GM19452 (cell line): ENCODE measurements around the gene MAN1A1.

Source experiments
- ATAC-seq: cut with Tn5 transposase; IDR thresholded peaks from one replicate; pipeline ENCODE4 v1.9.1; 2021; ENCODE audit not compliant: unreplicated experiment

Gene MAN1A1

DNA sequence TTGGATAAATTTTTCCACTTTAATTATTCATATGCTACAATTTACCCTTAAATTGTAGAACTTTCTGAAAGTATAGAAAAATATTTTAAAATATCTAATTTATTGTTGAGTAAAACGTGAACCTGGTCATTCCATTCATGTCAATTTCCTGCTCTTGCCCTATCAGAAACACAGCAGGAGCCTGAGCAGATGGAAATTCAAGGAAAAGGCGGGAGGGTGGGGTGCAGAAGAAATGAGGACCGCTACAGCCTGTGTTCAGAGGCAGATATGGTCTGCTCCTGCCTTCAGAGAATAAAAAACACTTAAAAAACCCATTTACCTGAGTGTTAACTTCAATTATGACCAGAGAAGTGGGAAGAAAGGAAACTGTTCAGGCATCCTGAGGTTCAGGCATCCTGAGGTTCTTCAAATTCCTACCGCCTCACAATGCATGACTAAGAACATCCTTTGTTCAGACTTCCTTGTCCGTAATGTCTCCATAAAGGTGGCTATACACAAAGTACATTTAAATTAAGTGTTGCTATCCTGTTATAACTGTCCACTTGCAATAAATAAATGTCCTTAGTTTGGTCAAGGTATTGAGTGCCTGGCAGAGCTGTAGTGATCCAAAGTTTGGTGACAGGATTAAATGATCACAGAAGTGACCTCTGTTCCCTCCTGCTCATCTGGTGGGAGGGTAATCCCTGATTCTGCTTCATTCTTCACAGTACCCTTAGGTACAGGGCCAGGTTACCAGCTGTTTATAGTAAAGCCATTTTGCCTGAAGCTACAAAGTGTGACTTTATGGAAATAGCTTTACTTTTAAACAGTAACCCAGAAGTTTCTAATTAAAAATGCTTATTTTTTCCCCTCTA is 109.1 kb downstream of the MAN1A1 start:
- ATAC-seq, result no peak

DNA sequence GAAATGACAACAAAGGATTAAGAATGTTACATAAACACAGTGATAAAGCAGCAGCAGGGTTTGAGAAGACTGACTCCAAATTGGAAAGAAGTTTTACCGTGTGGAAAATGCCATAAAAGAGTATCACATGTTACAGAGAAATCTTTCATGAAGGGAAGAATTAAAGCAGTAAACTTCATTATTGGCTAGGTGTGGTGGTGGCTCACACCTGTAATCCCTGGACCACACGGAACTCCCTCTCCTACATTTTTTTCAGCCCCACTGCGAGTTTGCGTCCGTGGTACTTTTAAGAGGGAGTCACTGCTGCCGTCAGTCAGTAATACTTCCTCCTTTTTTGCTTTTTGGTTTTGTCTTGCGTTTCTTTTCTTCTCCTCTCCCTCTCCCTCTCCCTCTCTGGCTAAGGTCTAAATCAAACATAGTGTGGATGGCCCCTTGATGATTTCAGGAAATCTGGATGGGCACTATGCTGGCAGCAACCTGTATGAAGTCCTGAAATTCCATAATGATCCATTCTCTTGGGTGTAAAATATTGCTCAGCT is 112.3 kb downstream of the MAN1A1 start:
- ATAC-seq, result no peak

DNA sequence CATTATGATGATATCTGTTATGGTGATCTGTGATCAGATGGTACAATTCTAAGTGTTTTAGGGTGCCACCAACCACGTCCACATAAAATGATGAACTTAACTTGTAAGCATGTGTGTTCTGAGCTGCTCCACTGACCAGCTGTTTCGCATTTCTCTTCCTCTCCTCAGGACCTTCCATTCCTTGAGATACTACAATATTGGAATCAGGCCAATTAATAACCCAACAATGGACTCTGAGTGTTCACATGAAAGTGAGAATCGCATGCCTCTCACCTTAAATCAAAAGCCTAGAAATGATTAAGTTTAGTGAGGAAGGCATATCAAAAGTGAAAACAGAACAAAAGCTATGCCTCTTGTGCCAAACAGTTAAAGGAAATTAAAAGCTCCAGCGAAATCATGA is 114.6 kb downstream of the MAN1A1 start:
- no peak for ATAC-seq

DNA sequence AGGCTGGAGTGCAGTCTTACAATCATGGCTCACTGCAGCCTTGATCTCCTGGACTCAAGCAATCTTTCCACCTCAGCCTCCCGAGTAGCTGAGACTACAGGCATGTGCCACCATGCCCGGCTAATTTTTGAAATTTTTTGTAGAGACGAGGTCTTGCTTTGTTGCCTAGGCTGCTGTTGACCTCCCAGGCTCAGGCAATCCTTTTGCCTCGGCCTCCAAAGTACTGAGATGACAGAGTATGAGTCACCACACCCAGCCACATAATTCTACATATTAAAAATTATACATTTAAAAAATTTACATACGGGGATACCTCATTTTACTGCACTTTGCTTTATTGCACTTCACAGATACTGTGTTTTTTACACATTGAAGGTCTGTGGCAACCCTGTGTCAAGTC is 115.1 kb downstream of the MAN1A1 start:
- no peak for ATAC-seq

DNA sequence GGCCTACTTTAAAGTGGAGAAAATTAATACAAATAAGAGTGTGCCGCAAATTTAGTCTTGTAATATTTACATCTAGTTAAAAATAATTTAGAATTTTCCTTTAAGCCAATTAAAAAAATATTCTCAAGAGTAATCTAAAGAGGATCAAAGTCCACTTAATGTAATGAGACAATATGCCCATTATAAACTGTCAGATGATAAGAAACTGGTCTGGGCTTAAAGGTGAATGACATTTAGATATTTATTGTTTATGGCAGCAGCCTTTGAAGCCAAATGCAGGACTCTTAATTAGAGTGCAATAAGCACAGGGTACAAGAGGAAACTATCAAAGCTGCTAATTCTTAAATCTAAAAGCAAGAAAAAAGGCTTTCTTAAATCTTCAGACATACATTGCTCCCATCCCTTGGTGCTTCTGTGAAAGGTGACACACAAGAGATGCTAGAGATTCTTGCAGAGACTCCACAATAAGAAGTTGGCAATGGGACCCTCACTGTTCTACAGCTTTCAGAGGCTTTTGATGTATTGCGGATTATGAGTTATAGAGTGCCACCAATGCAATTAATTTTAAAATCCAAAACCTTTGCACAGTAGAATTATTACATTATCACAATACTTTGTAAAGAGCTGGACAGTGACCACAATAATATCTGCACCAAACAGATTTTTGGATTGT is 116.1 kb downstream of the MAN1A1 start:
- no peak for ATAC-seq

DNA sequence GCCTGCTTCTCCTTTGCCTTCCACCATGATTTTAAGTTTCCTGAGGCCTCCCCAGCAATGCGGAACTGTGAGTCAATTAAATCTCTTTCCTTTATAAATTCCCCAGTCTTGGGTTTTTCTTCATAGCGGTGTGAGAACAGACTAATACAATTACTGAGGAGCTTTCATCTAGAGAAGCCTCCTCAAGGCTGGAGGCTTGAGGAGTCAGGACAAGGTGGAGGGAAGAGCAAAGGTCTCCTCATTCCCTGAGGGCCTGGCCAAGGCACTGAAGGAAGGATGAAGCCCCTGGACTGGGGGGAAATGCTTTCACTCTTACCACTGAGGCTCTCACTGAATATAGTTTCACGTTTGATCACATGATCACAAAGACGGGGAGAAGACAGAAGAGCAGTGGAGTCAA is 118.2 kb downstream of the MAN1A1 start:
- ATAC-seq, result no peak

DNA sequence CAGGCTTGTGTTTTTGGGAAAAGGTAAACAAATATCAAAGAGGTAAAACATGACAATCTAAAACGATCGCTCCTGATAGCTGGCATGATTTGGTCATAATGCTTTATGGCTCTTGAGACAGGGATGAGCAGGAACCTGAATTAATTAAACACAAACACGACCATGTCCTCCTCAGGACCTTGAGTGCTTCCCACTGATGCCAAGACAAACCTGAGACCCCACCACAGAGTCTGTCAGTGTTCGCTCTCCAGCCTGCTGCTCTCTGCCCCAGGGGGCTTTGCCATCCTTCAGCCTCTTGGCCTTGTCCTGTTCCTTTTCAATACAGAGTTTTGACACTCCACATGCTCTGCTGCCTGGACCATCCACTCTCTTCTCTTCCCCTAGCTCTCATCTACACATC is 119.4 kb downstream of the MAN1A1 start:
- no peak for ATAC-seq

DNA sequence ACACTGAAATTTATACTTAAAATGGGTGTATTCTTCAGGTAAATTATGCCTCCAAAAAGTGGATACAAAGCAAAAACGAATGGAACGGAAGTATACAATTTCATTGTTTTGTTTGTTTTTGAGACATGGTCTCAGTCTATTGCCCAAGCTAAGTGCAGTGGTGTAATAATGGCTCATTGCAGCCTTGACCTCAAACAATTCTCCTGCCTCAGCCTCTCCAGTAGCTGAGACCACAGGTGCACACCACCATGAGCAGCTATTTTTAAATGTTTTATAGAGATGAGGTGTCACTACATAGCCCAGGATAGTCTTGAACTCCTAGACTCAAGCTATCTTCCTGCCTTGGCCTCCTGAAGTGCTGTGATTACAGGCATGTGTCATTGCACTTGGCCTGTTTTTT is 122.2 kb downstream of the MAN1A1 start:
- ATAC-seq, result no peak

DNA sequence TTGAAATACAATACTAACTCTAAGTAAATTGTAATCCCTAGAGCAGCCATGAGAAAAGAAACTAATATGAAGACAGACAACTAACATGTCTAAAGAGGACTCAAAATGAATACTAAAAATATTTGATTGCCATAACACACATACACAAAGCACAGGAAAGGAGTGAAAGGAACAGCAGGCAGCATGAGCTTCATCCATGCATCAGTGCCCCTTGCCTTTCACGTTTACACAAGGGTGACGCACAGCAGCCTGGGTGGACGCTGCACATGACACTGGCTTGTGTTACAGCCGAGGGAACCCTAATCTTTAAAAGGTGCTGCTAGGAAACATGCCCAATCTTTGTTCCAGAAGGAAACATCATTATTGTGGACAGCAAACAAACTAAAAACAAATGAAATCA is 123.5 kb downstream of the MAN1A1 start:
- no peak for ATAC-seq

DNA sequence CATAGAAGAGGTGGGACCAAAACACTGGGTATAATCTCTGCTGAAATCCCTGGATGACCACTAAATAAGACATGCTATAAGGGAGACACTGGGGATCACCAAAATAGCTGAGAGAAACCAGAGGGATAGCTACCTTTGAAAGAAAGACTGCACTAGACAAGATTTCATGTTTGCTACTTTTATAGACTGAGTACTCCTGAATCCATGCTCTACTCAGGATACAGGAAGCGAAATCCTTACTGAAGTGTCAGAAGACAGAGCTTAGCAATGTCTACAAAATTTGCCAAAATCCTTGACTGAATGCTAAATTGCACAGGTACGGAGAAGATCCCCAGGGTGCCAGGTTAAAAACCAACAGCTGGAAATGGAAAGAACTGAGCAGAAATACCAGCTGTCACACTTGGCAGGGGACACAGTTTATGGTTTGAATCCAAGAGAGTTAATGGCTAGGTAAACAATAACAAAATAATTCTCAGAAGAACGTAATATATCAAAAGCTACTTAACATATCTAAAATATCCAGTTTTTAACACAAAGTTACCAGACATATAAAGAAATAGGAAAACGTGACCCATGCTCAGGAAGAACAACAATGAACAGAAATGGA is 125.4 kb downstream of the MAN1A1 start:
- no peak for ATAC-seq

DNA sequence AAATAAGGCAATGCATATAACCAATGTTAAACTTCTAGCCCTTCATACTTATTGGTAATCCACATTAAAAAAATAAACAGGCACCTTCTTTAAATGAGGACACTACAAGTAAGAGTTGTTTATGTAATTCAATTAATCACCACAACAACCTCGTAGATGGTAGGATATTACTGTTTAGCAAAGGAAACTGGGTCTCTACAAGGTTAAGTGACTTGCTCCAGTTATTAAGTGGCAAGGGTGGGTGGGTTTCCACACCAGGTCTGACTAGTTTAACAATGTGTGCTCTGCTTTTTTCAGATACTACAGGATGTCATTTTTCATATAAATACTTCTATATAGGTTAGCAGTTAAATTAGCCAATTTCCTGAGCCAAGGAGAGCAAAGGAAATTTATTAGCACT is 129.1 kb downstream of the MAN1A1 start:
- ATAC-seq, result no peak

DNA sequence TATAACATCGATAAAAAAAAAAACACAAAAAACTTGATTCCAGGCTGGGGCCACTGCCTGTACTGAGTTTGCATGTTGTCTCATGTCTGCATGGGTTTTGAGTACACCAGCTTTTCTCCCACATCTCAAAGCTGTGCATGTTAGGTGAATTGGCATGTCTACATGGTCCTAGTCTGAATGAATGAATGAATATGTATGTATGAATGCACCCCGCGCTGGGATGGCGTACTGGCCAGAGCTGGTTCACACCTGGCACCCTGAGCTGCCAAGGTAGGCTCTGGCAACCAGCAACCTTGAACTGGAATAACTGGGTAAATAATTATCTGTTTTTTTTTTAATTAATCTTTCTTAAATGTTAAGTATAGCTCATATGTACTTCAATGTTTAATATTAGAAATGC is 131.0 kb downstream of the MAN1A1 start:
- ATAC-seq, result no peak

DNA sequence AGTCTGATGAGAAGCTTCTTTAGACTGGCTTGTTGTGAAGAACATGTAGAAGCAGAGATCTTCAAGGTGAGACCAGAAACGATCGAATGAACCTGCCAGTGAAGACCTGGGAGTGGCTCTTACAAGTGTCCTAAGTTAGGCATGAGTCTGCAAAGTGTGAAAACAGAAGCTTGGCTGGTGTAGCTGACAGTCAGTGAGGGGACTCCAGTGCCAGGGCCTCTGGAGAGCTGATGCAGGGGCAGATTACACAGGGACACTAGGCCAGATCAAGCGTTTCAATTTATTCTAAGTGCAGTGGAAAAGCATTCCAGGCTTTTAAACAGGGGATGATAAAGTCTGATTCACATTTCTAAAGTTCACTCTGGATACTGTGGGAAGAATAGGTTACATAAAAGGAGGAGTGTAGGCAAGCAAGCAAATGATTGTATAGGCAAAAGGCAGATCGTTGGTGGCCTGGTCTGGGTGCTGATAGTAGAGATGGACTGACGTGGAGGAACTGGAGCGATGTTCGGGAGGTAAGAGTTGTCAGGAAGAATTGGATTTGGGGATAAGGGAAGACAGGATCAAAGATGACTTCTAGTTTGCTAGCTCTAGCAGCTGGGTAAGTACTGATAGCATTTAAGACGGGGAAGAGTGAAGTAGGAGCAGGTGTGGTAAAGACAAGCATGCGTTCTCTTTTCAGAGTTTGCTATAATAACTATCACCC is 133.5 kb downstream of the MAN1A1 start:
- ATAC-seq, result no peak

DNA sequence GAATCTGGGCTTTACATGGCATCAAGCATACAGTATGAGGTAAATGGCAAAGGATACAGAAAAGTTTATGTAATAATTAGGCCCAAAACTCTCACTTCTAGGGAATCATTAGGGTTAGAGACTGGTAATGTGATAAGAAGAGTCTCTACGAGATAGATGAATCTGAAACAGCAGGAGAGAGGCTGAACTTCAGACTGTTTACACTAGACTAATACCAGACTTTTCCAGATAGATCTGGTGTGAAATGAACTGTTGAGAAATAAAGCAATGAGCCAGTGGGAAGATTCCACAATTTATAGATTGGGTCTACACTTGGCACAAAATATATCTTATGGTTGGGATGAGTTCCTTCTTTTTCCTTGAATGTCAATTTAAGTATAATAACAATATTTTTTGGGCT is 134.3 kb downstream of the MAN1A1 start:
- no peak for ATAC-seq

DNA sequence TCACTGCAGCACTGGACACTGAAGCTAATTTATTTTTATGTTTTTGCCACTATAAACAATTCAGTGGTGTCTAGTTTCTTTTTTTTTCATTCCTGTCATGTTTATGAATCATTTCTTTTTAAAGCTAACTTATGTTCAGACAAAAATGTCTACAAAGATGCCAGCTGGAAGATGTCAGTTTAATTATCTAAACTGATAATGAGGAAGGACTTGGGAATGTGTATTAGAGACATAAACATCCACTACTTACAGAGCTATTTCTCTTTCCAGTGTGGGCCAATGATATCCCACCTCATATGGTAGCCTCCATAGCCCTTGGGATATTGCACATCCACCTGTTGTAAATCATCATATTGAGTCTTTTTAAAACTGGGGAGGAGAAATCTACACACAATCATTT is 139.0 kb downstream of the MAN1A1 start:
- ATAC-seq, result no peak

DNA sequence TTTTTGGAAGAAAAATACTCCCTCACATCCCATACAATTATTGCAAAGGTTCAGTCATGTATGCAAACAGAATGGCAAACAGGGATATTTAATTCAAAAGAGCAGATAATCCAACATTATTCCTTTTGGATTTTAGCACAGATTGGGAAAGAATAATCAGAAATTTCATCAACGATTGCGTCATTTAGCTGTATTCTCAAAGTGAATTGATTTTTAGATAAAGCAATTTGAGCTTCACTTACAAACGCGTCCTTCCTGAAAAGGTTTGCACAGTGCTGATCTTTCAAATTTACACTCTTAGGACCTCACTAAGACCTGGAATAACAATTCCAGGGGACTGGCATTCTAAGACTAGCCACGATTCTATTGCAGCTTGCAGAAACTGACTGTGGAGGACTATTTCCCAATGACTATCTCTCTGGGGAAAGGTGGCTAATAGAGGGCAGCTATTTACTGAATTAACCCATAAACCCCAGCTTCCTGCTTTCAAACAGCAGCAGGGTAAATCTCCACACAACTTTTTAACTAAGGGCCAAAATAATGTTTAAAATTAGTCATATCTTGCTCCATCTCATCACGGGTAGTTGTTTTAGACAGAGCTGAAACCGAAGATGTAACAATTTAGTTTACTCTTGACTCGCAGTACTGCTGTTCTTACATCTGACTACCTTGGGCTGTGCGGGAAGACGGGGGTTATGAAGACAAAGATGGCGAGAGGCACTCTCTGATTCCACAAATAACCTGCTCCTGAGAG is 139.9 kb downstream of the MAN1A1 start:
- no peak for ATAC-seq

DNA sequence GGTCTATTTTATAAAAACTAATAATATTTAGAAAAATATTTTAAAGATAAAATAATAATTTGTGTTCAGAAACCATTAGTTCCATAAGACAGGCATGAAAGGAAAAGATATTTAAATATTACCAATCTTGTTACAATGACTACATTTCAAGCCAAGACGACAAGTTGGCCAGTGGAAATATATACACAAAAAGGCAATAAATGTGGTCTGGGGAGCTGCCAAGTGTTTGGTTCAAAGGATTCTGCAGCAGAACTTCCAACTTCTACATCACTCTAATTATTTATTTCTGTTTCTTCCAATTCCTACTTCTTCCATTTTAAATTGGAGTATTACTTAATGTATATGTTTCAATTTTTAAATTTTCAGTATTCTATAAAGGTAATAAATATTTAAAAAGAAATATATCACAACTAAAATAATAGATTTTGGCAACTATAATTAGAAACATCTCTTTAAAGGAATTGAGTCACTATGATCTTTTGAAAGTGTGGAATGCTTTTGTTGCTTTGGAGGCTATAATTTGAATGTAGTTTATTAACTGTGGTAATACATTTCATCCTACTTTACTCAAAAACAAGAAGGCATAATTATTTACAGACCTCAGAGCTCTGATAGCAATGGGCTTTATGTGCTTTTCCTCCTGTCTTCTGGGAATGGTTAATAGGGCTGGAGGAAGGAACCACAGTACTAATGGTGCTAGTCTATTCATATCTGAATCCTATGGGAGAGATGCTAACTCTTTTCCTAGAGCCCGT is 141.4 kb downstream of the MAN1A1 start:
- no peak for ATAC-seq

DNA sequence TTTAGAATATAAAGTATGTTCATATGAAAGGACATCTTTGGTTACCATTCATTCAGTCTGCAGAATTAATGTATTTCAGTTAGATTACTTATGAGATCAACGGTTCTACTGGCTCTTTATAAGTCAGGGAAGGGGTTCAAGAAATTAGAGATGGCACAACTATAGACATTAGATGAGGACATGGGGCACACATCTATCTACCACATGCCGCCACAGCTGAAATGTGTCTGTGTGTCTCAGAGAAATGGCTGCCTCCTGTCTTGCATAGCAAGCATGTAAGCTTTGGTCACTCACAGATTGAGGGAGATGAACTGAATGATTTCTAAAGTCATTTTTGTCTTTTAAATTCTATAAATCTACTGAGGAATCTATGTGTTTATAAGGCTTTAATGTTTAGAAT is 142.2 kb downstream of the MAN1A1 start:
- no peak for ATAC-seq

DNA sequence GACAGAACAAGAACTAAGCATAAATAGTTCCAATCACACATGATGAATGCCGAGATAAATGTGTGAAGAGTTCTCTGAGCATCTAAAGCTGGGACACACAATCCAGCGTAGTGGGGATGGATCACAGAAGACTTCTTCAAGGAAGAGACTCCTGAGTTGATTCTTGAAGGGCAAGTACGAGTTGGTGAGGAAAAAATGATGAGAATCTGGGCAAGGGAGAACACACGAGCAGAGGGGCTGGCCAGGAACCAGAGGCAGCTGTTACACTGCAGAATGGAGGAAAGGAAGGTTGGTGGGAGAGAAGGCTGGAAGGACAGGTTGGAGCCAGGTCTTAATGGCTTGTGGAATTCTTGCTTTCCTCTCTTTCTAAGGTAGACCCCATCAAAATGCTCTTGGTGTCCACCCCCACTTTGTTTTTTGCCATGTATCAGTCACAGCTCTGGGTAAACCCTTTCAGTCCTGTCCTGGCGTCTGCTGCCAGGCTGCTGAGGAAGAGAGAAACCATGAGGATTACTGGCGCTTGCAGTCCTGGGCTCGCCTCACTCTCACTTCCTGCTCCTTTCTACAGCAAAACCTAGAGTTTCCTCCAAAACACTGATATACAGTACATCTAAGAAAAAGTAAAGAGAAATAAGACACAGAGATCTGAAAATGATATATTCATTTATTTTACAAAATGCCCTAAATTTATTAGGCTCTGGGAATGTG is 143.5 kb downstream of the MAN1A1 start:
- ATAC-seq, result peak; percentile 83
